Stimulated activated CD4-positive, alpha-beta T cell treated with anti-CD3 and anti-CD28 coated beads, Interleukin-1b, Interleukin-23, amount 100 ng/mL, for 4 hours (primary cell): ENCODE measurements around the gene FOXD4L3.
"Not testable (repeated sequence)": the region's sequence is repeated elsewhere in the genome, so short reads cannot be mapped to it uniquely, and the experiment has no call there.

Experiments
- DNase-seq, 2 donors: peaks; one replicate each; pipeline ENCODE4 v3.0.0-alpha.2; 2020; ENCODE audit warnings: low read depth in 2 of 2

FOXD4L3 gene

DNA sequence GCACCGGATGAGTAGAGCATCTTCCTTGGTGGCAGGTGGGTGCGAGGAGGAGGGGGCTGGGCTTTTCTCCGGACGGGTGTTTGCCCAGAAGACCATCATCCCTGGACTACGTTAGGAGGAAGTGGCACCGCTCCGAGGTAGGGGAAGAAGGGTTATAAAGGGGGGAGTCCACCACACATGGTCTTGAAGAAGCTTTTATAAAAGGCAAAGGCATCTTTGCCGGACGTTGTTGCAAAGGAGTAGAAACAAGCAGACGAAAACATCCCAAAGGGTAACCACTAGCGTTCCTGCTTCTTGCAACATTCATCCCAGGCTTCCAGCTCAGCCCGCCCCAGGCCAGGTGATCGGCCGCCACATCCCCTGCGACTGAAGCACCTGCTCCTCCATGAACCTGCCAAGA lies at the start of gene FOXD4L3:
Gene FOXD4L3 (plus strand): TSS at position 301 of the 400 bp plus-strand sequence. CDS start 85 bp downstream, at position 386.
- not testable (repeated sequence) for DNase-seq

DNA sequence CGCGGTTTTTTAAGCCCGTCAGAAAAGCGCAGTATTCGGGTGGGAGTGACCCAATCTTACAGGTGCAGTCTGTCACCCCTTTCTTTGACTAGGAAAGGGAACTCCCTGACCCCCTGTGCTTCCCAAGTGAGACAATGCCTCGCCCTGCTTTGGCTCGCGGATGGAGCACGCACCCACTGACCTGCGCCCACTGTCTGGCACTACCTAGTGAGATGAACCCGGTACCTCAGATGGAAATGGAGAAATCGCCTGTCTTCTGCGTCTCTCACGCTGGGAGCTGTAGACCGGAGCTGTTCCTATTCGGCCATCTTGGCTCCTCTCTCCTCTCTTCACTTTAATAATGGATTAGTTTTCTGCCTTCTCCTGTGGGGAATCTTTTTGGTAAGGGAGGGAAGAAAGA lies 21.6 kb upstream of the FOXD4L3 start:
- DNase-seq: not testable (repeated sequence)

DNA sequence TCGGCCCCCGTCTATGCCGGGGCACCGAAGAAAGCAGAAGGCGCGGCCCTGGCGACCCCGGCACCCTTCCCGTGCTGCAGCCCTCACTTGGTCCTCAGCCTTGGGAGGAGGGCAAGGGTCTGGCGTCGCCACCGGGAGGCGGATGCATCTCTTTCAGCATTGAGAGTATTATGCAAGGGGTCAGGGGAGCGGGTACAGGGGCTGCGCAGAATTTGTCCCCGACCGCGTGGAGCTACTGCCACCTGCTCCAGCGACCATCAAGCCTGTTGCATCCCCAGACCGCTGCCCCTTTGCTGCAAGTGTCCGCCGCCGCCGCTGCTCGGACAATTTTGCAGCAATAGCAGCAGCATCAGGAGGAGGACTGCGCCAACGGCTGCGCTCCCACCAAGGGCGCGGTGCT lies 1.1 kb downstream of the FOXD4L3 start:
- DNase-seq: not testable (repeated sequence)

DNA sequence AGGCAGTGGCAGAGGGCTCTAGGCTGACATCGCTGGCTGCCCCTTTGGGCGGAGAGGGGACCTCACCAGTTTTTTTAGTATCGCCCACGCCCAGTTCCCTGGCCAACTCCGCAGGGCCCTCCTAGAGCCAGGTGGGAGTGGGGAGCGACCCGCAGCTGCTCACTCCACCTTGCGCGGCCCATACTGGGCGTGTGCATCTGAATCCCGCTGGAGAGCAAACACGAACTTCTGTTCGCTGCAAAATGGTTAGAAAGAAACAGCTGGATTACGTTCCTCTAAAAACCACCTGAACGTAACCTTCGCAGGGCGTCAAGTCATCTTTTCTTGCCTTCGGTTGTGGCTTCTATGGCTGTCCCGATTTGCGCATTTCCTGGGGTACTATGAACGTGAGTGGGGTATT lies 1.5 kb downstream of the FOXD4L3 start:
- not testable (repeated sequence) for DNase-seq

DNA sequence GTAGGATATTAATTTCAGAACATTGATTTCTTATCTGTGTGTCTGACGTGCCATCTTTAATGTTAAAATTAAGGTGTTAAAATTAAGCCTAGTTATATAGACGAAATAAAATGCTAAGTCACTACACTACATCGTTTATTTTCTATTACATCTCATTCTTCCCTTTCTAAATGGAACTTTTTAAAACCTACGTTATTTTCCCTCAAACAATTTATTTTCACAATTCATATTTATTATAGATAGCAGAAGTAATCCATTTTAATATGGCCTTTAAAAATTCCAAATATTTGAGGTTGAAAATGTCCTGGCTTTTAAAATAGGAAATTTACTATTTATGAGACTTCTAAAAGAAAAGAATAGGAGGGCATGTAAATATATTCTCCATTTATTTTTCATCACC lies 2.1 kb downstream of the FOXD4L3 start:
- not testable (repeated sequence) for DNase-seq

DNA sequence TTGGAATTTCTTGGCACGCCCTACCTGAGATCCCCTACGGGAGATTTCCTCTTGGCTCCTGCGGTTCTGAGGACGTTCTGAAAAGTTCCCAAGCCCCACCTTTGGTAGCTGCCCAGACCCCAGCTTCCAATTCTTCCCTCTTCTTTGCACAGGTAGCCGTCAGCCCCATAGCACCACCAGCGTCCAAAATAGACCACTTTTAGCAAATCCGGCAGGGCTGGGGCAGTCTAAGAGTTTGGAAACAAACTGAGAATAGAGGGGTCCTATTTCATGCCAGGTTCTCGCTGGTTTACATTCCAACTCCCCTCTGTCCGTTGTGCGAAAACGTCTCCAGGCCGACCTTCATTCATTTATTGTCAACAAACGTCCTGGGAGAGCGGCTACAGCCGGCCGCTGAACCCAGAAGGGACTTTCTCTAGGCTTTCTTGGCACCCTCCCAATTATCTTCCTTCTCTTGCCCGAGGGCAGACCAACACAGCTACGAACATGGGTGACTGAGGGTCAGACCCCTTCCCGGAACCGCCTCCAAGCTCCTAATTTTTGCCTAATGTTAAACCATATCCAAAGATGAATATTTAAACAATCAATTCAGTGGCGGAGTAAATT lies 3.1 kb downstream of the FOXD4L3 start:
- DNase-seq: not testable (repeated sequence)

DNA sequence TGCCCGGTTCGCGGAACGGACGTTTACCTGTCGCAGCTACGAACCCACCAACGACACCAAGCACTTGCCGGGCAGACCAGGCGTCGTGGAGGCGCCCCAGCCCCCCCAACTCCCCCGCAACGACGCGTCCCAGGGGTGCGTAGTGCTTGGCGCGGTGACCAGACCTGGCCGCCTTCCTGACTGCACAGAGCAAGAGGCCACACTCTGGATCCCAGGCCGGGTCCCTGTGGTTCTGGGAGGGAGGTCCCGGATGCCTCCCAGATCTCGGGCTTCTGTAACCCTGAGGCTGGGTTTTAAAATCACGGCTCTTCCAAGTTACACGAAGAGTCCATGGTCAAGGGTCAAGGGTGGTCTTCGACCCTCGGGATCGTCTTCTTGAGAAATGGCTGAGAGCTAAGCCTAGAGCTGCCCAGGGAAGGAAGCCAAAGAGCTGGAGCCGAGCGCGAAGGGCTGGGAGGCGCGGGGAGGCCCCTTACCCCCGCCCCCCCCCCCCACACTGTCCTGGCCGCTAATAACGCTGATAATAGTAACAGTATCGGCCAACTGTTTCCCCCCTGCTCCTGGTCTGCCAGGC lies 3.8 kb downstream of the FOXD4L3 start:
- DNase-seq: not testable (repeated sequence)

DNA sequence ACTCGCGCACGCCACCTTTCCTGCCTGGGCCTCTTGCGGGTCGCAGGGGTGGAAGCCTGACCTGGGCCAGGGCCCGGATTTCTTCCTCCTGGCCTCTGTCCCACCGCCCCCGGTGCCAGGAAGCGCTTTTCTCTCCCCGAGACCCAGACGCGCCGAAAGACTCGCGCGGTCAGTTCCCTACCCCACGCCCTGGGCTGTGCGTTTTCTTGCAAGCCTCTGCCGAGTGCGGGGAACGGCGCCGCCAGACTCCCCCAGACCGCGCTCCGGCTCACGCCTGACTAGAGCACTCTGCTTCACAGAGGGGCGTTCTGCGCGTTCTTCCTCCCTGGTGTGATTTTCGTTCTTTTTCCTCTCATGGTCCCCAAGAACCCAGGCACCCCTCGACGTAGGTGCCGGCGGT lies 4.5 kb downstream of the FOXD4L3 start:
- not testable (repeated sequence) for DNase-seq

DNA sequence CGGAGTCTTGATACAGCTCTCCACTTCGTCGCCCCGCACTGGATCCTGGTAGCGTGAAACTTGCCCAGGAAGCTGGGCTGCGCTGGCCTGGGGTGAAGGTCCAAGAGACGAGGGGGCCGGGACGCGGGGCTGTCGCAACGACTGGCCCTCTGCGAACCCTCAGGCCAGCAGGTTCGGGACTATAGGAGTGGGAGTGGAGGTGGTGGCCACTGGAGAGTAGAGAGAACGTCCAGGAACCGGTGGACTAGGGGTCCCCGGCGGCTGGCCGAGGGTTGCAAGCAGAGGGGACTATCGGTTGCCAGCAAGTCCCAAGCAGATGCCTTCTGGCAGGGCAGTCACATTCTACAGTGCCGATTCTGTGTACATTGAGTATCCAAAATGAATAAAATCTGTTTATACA lies 5.0 kb downstream of the FOXD4L3 start:
- not testable (repeated sequence) for DNase-seq

DNA sequence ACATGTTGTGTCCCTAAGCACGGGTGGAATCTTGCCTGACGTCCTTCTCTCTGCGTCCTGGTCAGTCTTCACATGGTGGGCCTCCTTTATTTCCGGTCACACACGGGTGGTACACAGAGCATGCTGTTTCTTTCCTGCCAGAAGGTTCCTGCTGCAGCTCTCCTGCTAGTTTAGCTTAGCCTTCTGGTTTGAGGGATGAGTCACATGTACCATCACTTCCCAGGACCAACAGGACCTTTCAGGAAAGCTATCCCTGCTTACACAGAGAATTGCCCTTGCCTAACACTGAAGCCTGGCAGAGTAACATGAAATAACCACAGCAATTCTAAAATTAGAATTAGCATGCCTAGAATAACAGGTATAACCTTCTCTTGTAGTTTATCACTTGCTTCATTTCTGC lies 8.5 kb downstream of the FOXD4L3 start:
- DNase-seq: not testable (repeated sequence)

DNA sequence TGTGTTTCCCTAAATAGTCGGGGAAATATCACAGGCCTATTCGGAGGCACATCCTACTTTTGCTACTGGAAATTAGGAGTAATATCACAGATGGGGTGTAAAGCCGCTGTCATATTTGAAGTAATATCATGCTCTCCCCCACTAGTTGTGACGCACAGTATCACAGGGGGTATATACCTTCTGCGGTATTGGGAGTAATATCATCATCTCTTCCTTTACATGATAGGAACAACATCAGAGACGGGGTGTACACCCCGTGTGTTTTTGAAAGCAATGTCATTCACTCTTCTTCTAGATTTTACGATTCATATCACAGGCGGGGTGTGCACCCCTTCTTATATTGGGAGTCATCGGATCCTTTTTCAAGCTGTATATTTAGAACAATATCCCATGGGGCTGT lies 15.5 kb downstream of the FOXD4L3 start:
- not testable (repeated sequence) for DNase-seq

DNA sequence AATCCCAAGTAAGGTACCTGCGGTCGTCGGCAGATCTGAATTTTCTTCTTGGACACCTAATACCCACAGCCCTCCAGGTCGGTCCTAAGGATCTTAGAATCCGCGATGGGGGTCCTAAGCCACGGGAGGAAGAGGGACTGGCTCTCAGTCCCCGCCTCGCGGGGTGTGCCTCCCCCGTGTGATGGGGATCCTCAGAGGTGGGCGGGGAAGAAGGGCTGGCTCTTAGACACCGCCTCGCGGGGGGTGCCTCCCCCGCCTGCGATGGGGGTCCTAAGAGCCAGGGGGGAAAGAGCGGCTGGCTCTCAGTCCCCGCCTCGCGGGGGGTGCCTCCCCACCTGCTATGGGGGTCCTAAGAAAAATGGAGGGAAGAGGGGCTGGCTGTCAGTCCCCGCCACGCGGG lies 21.1 kb downstream of the FOXD4L3 start:
- not testable (repeated sequence) for DNase-seq

DNA sequence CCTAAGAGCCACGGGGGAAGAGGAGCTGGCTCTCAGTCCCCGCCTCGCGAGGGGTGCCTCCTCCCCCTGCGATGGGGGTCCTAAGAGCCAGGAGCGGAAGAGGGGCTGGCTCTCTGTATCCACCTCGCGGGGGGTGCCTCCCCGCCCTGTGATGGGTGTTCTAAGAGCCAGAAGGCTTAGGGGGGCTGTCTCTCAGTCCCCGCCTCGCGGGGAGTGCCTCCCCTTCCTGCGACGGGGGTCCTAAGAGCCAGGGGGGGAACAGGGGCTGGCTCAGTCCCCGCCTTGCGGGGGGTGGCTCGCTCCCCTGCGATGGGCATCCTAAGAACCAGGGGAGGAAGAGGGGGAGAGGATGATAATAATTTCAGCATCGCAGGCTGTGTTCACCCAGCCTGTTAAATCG lies 21.9 kb downstream of the FOXD4L3 start:
- not testable (repeated sequence) for DNase-seq

DNA sequence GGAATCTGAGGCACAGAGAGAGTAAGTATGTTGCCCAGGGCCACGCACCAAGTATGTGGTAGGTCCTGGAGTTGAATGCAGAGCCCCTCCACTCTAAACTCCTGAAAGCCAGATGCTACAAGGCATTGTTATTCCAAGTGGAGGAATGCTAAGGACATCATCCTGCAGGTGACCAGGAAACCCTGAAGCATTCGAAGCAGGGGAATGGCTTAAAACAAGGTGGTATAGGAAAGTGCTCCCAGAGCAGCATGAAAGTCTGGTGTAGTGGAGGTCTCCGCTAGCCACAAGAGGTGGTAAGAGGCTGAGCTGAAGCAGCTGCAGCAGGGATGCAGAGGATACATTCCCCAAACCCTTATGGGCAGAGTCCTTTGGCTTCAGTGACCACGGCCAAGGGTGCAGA lies 26.4 kb downstream of the FOXD4L3 start:
- not testable (repeated sequence) for DNase-seq

DNA sequence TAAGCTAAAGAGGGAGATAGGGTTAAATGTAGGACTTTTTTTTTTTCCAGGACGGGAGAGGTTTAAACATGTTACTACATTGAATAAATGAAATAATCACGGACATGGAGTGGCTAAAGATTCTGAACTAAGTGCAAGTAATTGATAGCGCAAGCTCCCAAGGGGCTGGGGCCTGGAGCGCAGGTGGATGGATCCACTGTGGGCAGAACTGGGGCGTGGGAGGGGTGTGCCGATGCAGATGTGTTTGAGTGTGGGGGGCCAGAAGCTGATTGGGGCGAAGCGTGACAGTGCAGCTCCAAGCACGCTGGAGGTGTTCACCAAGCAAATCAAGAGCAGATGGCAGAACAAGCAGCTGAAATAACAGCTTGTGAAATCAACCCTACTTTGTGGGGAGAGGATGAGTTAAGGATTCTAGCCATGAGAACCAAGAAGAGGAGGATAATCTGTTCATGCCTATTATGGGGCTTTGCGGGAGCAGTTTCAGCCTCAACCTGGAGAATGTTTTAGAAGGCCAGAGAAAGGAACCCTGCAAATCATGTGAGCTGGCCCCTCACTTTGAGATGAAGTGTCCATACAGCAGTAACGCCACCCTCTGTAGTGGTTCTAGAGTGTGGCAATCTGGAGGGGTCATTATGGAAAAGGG lies 28.0 kb downstream of the FOXD4L3 start:
- DNase-seq: not testable (repeated sequence)

DNA sequence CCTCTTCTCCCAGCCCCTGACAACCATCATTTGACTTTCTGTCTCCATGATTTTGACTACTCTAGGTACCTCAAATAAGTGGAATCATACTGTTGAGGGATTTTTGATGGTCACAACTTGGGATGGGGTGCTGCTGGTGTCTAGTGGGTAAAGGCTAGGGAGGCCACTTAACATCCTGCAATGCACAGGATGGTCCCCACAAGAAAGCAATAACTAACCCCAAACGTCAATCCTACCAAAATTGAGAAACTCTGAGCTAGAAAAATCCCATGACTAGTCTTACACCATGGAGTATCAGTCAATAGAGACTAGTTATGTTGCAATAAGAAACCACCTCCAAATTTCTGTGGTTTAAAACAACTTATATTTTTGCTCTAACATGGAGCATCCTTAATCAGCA lies 29.5 kb downstream of the FOXD4L3 start:
- DNase-seq: not testable (repeated sequence)

DNA sequence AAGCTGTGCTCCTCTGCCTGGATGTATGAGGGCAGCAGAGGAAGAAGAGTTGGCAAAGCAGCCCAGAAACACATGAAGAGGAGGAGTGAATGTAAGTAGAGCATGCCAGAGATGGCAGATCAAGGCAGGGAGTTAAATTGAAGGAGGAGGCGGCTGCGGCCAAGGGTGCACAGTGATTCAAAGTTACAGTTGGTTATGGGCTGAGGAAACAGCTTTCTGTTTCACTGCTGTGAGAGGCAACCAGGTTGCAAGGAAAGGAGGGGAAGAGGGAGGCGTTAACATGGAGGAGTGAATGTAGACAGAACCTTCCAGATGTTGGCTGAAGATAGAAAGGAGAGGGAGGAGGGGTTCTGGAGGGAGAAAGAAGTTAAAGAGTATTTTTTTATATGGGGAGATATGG lies 33.3 kb downstream of the FOXD4L3 start:
- DNase-seq: not testable (repeated sequence)

DNA sequence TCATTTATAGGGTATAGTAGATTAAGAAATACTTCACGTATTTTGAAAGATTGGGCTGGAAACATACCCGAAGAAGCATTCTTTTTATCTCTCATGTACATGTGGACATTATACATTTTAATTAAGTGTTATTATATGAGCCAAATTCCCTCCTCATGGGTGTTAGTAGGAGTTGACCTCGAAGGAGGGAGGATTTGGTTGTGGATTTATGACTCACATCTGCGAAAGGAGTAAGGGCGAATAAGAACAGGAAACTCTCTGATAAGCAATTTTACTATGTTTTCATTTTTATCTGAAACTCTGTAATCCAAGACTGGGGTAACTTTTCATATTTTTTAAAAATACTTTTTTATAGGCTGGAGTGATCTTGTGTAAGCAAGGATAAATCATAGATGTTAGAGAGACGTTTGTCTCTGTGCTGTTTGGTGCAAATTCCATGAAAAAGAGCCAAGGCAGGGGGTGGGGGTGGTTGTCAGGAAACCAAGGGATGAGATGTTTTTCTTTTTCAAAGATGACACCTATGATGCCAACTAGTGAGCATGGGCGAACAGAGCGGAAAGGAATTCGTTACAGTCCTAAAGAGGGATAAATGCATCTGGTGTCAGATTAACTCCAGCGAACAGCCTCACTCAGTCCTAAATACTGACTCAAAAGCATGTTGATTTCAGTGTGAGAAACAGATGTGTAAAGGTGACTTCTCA lies 34.1 kb downstream of the FOXD4L3 start:
- not testable (repeated sequence) for DNase-seq

DNA sequence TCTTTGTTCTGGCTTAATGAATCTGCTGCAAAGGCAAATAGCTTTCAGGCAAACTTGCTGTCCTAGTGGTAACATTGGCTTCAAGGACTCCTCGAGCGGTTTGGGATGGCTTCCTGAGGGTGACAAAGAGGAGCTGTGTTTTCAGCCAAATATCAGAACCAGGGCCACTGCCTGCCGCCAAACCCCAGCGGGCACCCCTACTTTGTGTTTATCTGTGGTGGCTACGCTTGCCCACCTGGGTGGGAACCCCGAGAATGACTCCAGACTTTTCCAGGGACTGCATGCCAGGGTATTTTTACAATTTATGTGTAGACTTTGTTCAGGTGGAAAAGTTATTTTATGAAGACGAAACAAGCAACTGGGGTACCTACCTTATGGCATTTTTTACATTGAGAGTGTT lies 35.3 kb downstream of the FOXD4L3 start:
- not testable (repeated sequence) for DNase-seq

DNA sequence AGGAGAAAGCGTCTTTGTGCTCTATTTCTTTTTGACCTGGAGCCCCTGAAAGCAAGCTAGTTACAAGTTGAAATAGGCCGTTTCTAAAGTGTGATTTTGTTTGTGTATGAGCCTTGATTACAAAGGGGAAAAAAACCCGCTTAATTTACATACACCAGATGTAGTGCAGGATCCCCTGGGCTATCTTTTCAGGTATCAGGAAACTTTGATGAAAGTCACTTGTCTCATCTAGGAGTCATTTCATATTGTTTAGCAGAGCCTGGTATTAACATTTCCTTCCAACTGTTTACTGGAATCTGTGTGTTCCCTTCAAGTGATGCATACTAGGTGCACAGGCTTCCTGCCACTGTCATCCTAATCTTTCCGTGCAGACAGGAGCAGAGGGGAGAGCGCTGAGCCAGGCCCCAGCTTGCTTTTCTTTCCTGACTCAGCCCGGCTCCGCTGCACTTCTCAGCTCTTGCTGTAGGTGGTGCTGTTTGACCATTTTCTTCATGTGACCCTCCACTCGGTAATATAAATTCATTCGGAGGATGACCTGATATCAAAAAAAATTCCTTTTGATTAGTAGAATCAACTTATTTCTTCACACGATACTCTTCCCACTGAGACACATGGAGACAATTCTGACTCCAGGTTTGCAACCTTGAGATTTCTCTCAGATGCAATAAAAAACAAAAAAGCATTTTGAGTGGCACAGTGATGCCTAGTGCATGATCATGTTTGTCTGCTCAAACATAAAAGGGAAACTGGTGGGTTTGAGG lies 39.8 kb downstream of the FOXD4L3 start:
- not testable (repeated sequence) for DNase-seq

DNA sequence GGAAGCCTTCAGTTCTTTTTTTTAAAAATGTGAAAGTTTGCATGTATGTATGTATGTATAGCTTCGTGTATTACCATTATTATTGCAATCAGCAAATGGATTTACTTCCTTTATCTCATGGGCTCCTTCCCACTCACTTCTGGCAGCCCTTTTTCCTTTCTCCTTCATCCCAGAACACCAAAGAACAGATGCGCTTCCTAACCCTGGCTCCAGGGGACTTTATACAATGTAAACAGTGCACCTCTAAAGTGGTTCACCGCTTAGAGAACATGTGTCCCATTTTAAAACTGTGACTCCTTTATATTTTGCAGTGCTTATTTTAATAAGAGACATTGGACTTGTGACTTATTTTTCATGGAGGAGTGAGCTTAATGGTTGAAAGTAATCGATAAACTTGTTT lies 40.6 kb downstream of the FOXD4L3 start:
- DNase-seq: not testable (repeated sequence)

DNA sequence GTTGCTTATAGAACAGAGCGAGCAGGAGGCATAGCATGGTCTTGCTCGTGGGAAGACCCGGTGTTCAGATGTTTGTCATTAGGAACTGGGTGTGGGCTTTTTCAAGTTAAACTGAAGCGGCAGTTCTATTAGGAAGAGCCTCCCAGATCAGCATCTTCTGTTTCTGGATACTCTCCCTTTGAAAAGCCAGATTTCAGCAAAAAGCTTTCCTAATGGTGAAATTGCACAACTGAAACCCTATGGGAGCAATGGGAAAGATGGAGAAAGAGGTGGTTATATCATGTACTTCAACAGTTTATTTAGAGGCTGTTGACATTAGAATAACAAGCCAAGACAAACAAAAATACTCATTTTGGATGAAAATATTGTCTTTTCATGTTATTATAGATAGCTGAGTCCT lies 41.3 kb downstream of the FOXD4L3 start:
- DNase-seq: not testable (repeated sequence)
